ENCODE data around the gene TACC3. TPM values are rescaled to one million over a fixed set of nuclear protein-coding genes. Genes with fewer than 3 reads are reported as not detected.

The TACC3 gene
- polyA plus RNA-seq, 1 of the 3 experiments (the other 2 are of a cell fraction), result 49.5 TPM

GRCh38 chr4:1783970-1784369 is 62.6 kb downstream of the TACC3 start:
- Histone ChIP-seq H3K9me2 (no peaks in the 10 kb centered on the region), H3K4me2 (no peak overlapping the region), H3K4me3 (ENCODE audit: low read depth in 2 of 2, low read length in 1 of 2) (no peak overlapping the region), H3F3A (replicated peaks; ENCODE audit: insufficient read depth) (no peaks in the 10 kb centered on the region), H3K9me3 (no peaks in the 10 kb centered on the region), H3K9ac (no peak overlapping the region), H3K79me2 (ENCODE audit: insufficient read depth) (no peaks in the 10 kb centered on the region), H3K27me3 (ENCODE audit: insufficient read depth) (no peaks in the 10 kb centered on the region), H4K20me1 (ENCODE audit: insufficient read depth) (no peaks in the 10 kb centered on the region), H3K36me3 (replicated peaks in 1 of 2; ENCODE audit: control insufficient read depth in 1 of 2, insufficient read depth in 2 of 2, low read length in 1 of 2) (no peaks in the 10 kb centered on the region), H2AFZ (ENCODE audit: low read depth) (no peak overlapping the region), H3K27ac (ENCODE audit: low read depth in 2 of 2, low read length in 1 of 2) (no peak overlapping the region), H3K4me1 (ENCODE audit: control insufficient read depth in 1 of 2, insufficient read depth in 2 of 2, low read depth in 1 of 2, low read length in 1 of 2) (peaks cover 0 to 14% of the 10 kb centered on the region in 2 experiments; a peak in 1 of 4 replicates)
- TF ChIP-seq MXI1 (IDR thresholded peaks at IDR 0.05; ENCODE audit: low read depth, low read length) (no peak), CHD2 (IDR thresholded peaks at IDR 0.05; ENCODE audit: low read length, partially characterized antibody) (no peak), PBX3 (IDR thresholded peaks at IDR 0.05) (no peak), GATA2 (CRISPR knock-in tag; IDR thresholded peaks at IDR 0.05) (no peak), ZBTB33 (IDR thresholded peaks at IDR 0.05; ENCODE audit: borderline replicate concordance, low read depth) (no peak), RCOR1 (IDR thresholded peaks at IDR 0.05; ENCODE audit: low read length) (no peak), TAF1 (IDR thresholded peaks at IDR 0.05; ENCODE audit: borderline replicate concordance, low read depth, low read length) (no peak), REST (IDR thresholded peaks at IDR 0.05; ENCODE audit: low read depth, low read length) (no peak), YY1 (IDR thresholded peaks at IDR 0.05; ENCODE audit: low read depth) (no peak), JUND (IDR thresholded peaks at IDR 0.05) (no peak), RAD21 (IDR thresholded peaks at IDR 0.05; ENCODE audit: low read length) (no peak), TEAD4 (IDR thresholded peaks at IDR 0.05; ENCODE audit: borderline replicate concordance, insufficient read depth) (no peak), RFX5 (IDR thresholded peaks at IDR 0.05; ENCODE audit: low read length) (no peak)
- TF ChIP-seq, protein P1, sequence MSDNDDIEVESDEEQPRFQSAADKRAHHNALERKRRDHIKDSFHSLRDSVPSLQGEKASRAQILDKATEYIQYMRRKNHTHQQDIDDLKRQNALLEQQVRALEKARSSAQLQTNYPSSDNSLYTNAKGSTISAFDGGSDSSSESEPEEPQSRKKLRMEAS (IDR thresholded peaks at IDR 0.05; ENCODE audit: low read depth), result no peak
- TF ChIP-seq, protein P2, sequence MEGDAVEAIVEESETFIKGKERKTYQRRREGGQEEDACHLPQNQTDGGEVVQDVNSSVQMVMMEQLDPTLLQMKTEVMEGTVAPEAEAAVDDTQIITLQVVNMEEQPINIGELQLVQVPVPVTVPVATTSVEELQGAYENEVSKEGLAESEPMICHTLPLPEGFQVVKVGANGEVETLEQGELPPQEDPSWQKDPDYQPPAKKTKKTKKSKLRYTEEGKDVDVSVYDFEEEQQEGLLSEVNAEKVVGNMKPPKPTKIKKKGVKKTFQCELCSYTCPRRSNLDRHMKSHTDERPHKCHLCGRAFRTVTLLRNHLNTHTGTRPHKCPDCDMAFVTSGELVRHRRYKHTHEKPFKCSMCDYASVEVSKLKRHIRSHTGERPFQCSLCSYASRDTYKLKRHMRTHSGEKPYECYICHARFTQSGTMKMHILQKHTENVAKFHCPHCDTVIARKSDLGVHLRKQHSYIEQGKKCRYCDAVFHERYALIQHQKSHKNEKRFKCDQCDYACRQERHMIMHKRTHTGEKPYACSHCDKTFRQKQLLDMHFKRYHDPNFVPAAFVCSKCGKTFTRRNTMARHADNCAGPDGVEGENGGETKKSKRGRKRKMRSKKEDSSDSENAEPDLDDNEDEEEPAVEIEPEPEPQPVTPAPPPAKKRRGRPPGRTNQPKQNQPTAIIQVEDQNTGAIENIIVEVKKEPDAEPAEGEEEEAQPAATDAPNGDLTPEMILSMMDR (IDR thresholded peaks at IDR 0.05), result no peak
- WGBS (ENCODE audit: low lambda C conversion rate), result 86% methylated on average over 4 of the region's 12 CpGs
- POLR2A ChIA-PET, result no interaction called here
- CTCF ChIA-PET, result interaction anchor here (1.0 to 5.0 kb wide), 8 partner anchors 10 to 116 kb away, joined by 3 to 29 read pairs (median 10); partner anchors contain the start of gene FGFR3
- DNase-seq, result no peak

All from SK-N-SH (cell line).